Prostate gland (tissue), 2 donors: ENCODE results near the gene GFOD2. TPM values are rescaled to one million over a fixed set of nuclear protein-coding genes. Genes with fewer than 3 reads are reported as not detected.

Experiments
- DNase-seq: peaks from one replicate; pipeline ENCODE4 v3.0.0-alpha.2; 2019; ENCODE audit warnings: low spot score
- H3K27ac ChIP-seq, 2 donors: fragments of 200-600 bp; sonication (generic); 2 replicates each; pipeline ENCODE4 v1.5.1; 2017 to 2019
- H3K27me3 ChIP-seq: fragments of 200-600 bp; sonication (generic); replicated peaks from 2 replicates; pipeline ENCODE4 v1.5.1; 2019; ENCODE audit not compliant: insufficient read depth
- H3K36me3 ChIP-seq, 2 donors: fragments of 200-600 bp; sonication (generic); 1 replicate in 1 of 2; 2 replicates in 1 of 2; pipeline versions ENCODE4 v1.5.1 to v1.8.1; 2017 to 2019
- H3K4me1 ChIP-seq: fragments of 200-600 bp; sonication (generic); replicated peaks from 2 replicates; pipeline ENCODE4 v1.5.1; 2019
- H3K4me3 ChIP-seq, 2 donors: fragments of 200-600 bp; sonication (generic); 2 replicates each; pipeline ENCODE4 v1.5.1; 2017 to 2019
- H3K9me3 ChIP-seq: fragments of 200-600 bp; sonication (generic); 2 replicates; pipeline ENCODE4 v1.5.1; 2017
- POLR2A ChIP-seq: fragments of 450-650 bp; IDR thresholded peaks from one replicate; pipeline ENCODE4 v1.6.1; 2016; ENCODE audit warnings: antibody characterized with exemption, mild to moderate bottlenecking
- POLR2AphosphoS5 ChIP-seq: sonication (generic); formaldehyde crosslinking; IDR thresholded peaks from one replicate; pipeline ENCODE4 v1.6.1; 2017; ENCODE audit warnings: antibody characterized with exemption
- WGBS: methylation state at CpG from one replicate; pipeline ENCODE4 v1.1.5; 2018; 5-methylcytosine and 5-hydroxymethylcytosine counted together
- intact Hi-C: fragments of 100-400 bp; cut with DNase I; formaldehyde crosslinking; loops from one replicate; pipeline ENCODE4 v1.14.2; 2022
- total RNA-seq, 2 donors: library from RNA; depleted of rRNA; stranded (reverse); fragments of >200 nt; gene quantifications; one replicate each; pipeline ENCODE4 v1.1.0, GENCODE V29; 2016
- TF ChIP-seq, protein P1 (sequence below), 4 experiments: fragments of 200-600 bp in 2 of 4; fragments of 450-650 bp in 2 of 4; sonication (generic) in 2 of 4; IDR thresholded peaks; 1 replicate in 3 of 4; 2 replicates in 1 of 4; pipeline ENCODE4 v1.5.1; 2016 to 2019; ENCODE audit warnings: antibody characterized with exemption in 4 of 4, mild to moderate bottlenecking in 2 of 4, moderate library complexity in 2 of 4

GFOD2 gene
- total RNA-seq, 2 donors from 2014 or later, result 16.0 to 27.4 TPM

DNA sequence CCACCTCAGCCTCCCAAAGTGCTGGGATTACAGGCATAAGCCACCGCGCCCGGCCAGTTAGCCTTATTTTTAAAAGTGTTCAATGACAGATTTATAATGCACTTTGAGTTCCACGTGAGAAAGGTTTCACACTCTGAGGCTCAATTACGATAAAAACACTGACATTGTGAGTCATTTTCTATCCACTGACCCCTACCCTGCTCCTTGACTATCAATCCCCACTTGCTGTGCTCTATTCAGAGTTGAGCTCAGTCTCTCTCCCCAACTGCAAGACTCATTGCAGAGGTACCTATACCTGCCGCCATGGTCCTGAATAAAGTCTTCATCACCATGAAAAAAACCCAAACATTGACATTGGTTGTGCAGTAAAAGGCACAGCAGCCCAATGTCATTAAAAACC, 8.5 kb downstream of the GFOD2 start:
- no peak overlapping the region for H3K27ac ChIP-seq
- H3K36me3 ChIP-seq, result no peaks in the 10 kb centered on the region
- H3K4me1 ChIP-seq, result no peaks in the 10 kb centered on the region
- H3K27me3 ChIP-seq, result no peaks in the 10 kb centered on the region
- intact Hi-C loops, result no loop called here
- DNase-seq, result no peak
- H3K9me3 ChIP-seq, result no peaks in the 10 kb centered on the region
- no peak overlapping the region for H3K4me3 ChIP-seq
- 90% methylated on average over 6 of the region's 6 CpGs for WGBS
- TF ChIP-seq, protein P1, sequence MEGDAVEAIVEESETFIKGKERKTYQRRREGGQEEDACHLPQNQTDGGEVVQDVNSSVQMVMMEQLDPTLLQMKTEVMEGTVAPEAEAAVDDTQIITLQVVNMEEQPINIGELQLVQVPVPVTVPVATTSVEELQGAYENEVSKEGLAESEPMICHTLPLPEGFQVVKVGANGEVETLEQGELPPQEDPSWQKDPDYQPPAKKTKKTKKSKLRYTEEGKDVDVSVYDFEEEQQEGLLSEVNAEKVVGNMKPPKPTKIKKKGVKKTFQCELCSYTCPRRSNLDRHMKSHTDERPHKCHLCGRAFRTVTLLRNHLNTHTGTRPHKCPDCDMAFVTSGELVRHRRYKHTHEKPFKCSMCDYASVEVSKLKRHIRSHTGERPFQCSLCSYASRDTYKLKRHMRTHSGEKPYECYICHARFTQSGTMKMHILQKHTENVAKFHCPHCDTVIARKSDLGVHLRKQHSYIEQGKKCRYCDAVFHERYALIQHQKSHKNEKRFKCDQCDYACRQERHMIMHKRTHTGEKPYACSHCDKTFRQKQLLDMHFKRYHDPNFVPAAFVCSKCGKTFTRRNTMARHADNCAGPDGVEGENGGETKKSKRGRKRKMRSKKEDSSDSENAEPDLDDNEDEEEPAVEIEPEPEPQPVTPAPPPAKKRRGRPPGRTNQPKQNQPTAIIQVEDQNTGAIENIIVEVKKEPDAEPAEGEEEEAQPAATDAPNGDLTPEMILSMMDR (IDR thresholded peaks at IDR 0.05), result no peak
- TF ChIP-seq POLR2A, result no peak
- TF ChIP-seq POLR2AphosphoS5, result no peak

DNA sequence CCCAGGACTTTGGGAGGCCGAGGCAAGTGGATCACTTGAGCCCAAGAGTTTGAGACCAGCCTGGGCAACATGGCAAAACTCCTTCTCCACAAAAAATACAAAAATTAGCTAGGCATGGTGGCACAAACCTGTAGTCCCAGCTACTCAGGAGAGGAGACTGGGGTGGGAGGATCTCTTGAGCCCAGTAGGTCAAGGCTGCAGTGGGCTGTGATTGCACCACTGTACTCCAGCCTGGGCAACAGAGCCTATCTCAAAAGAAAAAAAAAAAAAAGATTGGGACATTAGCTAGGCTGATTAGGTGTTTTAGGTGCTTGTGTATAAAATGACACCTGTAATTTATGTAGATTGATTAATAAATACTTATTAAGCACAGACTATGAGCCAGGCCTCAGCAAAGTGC, 10.1 kb downstream of the GFOD2 start:
- no peaks in the 10 kb centered on the region for H3K36me3 ChIP-seq
- H3K4me1 ChIP-seq, result no peaks in the 10 kb centered on the region
- H3K27ac ChIP-seq, result no peak overlapping the region
- 100% methylated on average over 1 of the region's 1 CpG for WGBS
- no peak overlapping the region for H3K4me3 ChIP-seq
- H3K27me3 ChIP-seq, result no peaks in the 10 kb centered on the region
- no peak for DNase-seq
- no peaks in the 10 kb centered on the region for H3K9me3 ChIP-seq
- no peak for TF ChIP-seq POLR2AphosphoS5
- TF ChIP-seq, protein P1 (IDR thresholded peaks at IDR 0.05), result no peak
- no peak for TF ChIP-seq POLR2A
- intact Hi-C loops, result no loop called here

DNA sequence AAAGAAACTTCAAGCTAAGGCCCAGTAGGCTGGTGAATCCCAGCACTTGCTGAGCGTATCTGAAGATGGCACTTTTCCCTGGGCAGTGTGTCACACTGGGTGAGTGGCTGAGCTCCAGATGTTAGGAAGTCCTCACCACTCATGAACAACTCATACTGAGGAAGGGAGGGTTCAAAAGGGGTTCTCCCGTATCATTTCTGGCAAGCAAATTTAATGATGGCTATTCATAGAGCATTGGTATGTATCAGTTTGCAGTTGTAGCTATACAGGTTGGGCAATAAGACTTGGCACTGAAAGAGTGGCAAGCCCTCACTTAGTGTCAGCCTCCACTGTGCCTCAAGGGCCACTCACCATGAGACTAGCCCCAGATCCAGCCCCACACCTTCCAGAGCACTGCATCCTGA, 10.7 kb downstream of the GFOD2 start:
- TF ChIP-seq POLR2A (no peak), POLR2AphosphoS5 (no peak)
- TF ChIP-seq, protein P1 (IDR thresholded peaks at IDR 0.05), result no peak
- Histone ChIP-seq H3K36me3 (no peaks in the 10 kb centered on the region), H3K27ac (no peak overlapping the region), H3K9me3 (no peaks in the 10 kb centered on the region), H3K4me3 (no peak overlapping the region), H3K27me3 (no peaks in the 10 kb centered on the region), H3K4me1 (no peaks in the 10 kb centered on the region)
- intact Hi-C loops, result no loop called here
- no peak for DNase-seq
- 77% methylated on average over 2 of the region's 2 CpGs for WGBS

DNA sequence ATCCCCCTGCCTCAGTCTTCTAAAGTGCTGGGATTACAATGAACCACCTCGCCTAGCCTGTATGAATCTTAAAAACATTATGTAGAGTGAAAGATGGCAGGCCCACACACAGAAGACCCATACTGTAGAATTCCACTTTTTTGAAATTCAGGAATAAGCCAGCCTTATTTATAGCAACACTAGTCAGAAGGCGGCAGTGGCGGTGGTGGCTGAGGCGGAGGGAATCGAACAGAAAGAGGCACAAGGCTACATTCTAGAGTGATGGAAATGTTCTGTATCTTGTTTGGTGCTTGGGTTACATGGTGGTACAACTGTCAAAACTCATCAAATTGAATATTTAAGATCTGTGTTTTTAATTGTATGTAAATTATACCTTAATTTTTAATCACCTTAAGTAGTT, 11.3 kb downstream of the GFOD2 start:
- H3K9me3 ChIP-seq, result no peaks in the 10 kb centered on the region
- H3K27me3 ChIP-seq, result no peaks in the 10 kb centered on the region
- H3K4me1 ChIP-seq, result no peaks in the 10 kb centered on the region
- no peak for TF ChIP-seq POLR2A
- TF ChIP-seq, protein P1 (IDR thresholded peaks at IDR 0.05), result no peak
- no peak for TF ChIP-seq POLR2AphosphoS5
- no peaks in the 10 kb centered on the region for H3K36me3 ChIP-seq
- intact Hi-C loops, result no loop called here
- no peak overlapping the region for H3K4me3 ChIP-seq
- DNase-seq, result no peak
- 99% methylated on average over 5 of the region's 5 CpGs for WGBS
- H3K27ac ChIP-seq, result no peak overlapping the region

DNA sequence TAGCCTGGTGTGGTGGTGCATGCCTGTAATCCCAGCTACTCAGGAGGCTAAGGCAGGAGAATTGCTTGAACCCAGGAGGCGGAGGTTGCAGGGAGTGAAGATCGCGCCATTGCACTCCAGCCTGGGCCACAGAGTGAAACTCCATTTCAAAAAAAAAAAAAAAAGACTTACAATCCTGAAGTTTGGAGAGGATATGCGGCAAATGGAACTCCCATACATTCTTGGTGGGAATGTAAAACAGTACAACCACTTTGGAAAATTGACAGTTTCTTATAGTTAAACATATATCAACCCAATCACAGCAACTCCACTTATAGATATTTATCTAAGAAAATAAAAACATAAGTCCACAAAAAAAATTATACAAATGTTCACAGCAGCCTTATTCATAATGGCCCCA, 11.9 kb downstream of the GFOD2 start:
- intact Hi-C loops, result no loop called here
- WGBS, result 96% methylated on average over 4 of the region's 4 CpGs
- Histone ChIP-seq H3K4me3 (no peak overlapping the region), H3K27me3 (no peaks in the 10 kb centered on the region), H3K9me3 (no peaks in the 10 kb centered on the region), H3K27ac (no peak overlapping the region), H3K36me3 (no peaks in the 10 kb centered on the region), H3K4me1 (no peaks in the 10 kb centered on the region)
- no peak for TF ChIP-seq POLR2AphosphoS5
- TF ChIP-seq, protein P1 (IDR thresholded peaks at IDR 0.05), result no peak
- no peak for TF ChIP-seq POLR2A
- no peak for DNase-seq
